Measurements from ENCODE around the gene ALKBH5.

Gene ALKBH5

DNA sequence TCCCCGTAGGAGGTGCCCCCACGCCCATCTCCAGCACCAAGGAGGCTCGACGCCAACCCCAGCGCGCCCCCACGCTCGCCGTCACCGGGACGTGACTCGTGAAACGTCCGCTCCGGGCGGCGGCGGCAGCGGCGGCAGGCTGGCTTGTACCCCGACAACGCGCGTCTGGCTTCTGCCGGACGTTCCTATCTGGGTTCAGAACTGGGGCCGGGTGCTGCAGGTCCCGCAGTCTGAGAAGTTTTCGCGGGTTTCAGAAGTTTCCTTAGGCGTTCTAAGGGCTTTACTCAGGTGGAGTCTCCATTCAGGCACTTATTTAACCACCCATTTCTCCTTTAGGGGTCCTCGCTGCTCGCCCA lies 672 bp upstream of the ALKBH5 start:
- no peak for DNase-seq

DNA sequence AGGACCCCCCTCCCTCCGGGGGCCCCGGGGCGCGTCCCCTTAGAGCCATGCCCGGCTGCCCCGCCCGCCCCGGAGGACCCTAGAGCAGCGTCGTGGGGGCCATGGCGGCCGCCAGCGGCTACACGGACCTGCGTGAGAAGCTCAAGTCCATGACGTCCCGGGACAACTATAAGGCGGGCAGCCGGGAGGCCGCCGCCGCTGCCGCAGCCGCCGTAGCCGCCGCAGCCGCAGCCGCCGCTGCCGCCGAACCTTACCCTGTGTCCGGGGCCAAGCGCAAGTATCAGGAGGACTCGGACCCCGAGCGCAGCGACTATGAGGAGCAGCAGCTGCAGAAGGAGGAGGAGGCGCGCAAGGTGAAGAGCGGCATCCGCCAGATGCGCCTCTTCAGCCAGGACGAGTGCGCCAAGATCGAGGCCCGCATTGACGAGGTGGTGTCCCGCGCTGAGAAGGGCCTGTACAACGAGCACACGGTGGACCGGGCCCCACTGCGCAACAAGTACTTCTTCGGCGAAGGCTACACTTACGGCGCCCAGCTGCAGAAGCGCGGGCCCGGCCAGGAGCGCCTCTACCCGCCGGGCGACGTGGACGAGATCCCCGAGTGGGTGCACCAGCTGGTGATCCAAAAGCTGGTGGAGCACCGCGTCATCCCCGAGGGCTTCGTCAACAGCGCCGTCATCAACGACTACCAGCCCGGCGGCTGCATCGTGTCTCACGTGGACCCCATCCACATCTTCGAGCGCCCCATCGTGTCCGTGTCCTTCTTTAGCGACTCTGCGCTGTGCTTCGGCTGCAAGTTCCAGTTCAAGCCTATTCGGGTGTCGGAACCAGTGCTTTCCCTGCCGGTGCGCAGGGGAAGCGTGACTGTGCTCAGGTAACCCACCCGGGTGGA lies 759 bp downstream of the ALKBH5 start:
- in situ Hi-C loops (cut with MboI; ENCODE audit: low pct_unique_long_range_greater_than_20kb, low sequenced_read_pairs), result no loop called here
- DNase-seq, result peak; percentile 47

More for the DNA sequence above, 672 bp upstream of the ALKBH5 start:
- in situ Hi-C loops (cut with MboI; ENCODE audit: low pct_unique_long_range_greater_than_20kb, low sequenced_read_pairs), result no loop called here

DNA sequence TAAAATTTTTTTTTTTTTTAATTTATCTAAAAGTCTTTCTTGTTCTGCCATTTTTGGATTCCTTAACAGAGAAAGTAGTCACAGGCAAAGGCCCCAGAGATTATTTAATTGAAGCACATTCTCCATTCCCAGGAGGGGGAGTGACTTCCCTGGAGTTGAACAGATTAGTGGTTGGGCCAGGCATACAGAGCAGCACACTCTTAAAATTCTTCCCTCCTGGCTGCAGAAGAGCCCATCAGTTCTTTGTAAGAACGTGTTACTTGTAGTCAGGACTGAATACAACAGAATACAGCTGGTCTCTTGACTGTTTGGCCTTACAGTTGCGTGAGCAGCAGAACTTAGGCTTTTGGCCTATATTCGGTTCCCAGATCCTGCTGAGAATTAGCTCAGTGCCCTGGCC lies 1.8 kb downstream of the ALKBH5 start:
- in situ Hi-C loops (cut with MboI; ENCODE audit: low pct_unique_long_range_greater_than_20kb, low sequenced_read_pairs), result no loop called here
- DNase-seq, result no peak

DNA sequence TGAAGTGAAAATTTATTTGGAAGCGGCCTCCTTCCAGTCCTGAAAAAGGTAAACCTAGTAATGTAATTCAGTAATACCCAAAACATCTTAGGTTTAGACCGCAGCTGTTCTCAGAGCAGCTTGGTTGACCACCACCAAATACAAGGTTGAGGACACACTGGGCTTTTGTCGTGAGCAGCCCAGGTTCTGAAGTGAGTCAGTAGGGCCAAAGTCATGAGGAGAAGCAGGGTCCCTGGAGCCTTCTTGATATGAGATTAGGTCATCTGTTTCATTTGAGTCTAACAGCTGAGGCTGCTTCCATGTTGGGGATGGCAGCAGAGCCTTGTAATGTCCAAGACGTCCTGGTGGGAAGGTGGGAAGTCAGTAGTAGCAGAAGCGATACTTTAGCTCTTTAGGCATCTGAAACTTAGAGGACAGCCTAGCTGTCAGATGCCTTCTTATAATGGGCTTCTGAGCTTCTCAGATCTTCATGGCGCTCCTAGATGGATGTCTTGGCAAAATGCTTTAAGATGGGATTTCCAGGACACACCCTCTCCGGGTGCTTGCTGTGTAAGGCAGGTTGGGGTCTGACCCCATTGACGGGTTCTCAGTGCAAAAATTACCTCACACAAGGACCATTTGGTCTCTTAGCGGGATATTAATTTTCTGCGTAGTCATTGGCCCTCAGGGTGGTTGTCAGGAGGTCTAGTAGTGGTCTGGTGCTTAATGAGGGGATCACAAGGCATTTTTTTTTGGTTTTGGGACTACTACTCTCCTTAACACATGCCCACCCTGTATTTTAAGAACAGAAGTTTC lies 2.4 kb downstream of the ALKBH5 start:
- DNase-seq, result peak; percentile 5
- in situ Hi-C loops (cut with MboI; ENCODE audit: low pct_unique_long_range_greater_than_20kb, low sequenced_read_pairs), result no loop called here

DNA sequence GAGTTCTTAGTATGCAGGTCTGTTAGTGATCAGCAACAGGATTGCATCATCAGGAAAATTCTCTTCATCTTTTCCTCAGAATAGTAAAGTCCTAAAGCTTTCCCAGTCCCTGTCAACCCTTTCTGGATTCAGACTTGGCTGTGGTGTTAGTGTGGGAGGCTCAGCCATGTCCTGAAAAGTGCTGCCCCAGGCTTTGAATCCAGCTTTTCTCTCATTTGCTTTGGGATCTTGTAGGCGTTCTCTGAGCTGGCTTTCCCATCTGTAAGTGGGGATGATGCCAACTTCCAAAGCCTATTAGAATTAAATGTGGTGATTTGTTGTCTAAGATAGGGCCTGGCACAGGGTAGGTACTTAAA lies 3.0 kb downstream of the ALKBH5 start:
- DNase-seq, result peak; percentile 7
- in situ Hi-C loops (cut with MboI; ENCODE audit: low pct_unique_long_range_greater_than_20kb, low sequenced_read_pairs), result no loop called here

DNA sequence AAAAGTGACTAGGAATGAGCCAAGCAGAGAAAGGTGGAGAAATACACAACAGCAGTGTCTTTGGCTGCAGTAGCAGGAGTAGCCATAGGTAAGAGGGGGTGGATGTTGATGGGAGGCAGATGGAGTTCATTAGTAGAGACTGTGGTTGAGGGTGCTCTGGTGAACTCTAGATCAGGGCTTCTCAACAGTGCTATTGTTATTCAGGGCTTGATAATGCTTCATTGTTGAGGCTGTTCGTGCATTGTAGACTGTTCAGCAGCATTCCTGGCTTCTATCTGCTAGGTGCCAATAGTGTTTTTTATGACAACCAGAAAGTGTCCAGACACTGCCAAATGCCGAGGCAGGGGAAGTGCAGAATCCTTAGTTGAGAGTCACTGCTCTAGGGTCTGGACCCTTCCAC lies 3.6 kb downstream of the ALKBH5 start:
- in situ Hi-C loops (cut with MboI; ENCODE audit: low pct_unique_long_range_greater_than_20kb, low sequenced_read_pairs), result no loop called here

DNA sequence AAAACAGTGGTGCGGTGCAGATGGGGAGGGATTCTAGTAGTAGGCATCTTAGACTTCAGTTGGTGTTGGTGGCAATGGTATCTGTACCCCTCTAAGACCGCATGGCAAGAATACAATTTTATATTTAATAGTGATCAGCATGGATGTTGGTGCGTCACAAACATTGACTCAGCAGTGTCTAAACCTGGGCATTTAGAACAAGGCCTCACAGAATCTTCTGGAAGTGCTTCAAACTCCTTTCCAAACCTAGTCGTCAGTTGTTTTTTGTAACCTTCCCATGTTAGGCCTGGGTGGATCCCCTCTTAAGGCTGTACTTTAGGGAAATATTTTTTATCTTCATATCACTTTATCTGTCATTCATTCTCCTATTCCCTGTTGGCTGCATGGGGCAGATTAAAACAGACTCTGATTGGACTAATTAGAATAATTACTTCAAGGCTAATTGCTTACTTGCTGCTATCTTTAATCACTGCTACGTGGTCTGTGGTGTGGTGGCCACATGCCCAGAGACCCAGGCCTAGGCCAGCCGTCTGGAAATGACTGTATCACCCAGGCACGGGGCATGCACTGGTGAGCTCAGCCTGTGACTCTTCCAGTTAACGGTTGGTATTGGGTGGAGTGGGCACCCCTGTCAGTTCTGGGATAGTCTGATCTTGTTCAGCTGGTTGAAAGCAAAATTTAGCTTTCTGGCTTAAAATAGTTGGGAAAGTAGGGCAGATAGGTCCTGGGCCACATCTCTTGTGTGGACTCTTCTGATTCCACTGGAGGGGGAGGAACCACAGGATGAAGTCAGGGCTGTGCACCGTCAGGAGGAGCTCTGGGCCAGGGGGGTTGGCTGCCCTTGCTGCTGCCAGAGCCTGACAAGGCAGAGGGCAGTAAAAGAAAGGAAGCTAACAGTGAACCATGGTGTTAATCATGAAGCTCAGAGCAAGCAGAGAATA lies 4.5 kb downstream of the ALKBH5 start:
- DNase-seq, result peak; percentile 6
- in situ Hi-C loops (cut with MboI; ENCODE audit: low pct_unique_long_range_greater_than_20kb, low sequenced_read_pairs), result no loop called here

More for the DNA sequence above, 3.6 kb downstream of the ALKBH5 start:
- DNase-seq, result no peak

DNA sequence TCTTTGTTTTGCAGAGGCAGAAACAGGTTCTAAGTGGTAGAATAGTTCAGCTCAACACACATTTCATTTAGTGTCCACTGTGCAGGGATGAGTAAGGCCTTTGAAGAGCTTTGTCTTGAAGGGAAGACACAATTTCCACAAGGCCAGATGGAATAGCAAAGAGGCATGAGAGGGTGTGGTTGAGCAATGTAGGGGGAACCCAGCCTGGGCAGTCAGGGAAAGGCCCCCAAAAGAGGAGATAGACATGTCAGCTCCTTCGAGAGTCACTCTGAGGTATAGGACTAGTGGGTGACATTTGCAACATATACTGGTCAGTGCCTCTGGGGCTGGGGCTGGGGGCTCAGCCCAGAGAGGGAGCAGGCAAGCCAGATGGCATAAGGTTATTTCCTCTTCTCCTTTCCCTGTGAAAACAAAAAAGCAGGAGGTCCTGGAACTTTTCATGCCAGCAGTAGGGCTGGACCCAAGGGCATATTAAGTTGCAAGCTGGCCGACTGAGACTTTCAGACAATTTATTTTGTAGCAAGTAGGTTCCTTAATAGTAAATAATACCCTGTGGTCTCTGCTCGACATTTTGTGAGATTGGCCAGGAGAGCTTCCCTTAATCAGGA lies 7.1 kb downstream of the ALKBH5 start:
- in situ Hi-C loops (cut with MboI; ENCODE audit: low pct_unique_long_range_greater_than_20kb, low sequenced_read_pairs), result no loop called here
- no peak for DNase-seq

DNA sequence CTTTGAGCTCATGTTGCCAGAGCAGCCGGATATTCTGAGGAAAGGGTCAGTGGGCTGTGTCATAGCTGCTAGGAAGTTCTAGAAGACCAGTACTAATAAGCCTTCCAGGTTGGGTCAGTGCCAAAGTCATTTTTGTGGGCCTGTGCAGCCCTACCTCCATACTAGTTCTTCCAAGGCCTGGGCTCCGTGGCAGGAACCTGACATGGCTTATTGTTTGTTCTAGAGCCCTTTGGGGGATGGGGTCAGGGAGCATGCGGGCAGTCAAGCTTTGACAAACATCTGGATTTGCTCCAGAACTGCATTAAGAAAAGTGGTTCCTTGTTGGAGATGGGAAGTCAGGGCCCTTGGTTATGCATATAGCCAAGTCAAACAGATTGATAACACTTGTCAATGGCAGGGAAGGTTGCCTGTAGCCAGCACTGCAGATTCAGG lies 7.6 kb downstream of the ALKBH5 start:
- in situ Hi-C loops (cut with MboI; ENCODE audit: low pct_unique_long_range_greater_than_20kb, low sequenced_read_pairs), result no loop called here
- DNase-seq, result peak; percentile 3

DNA sequence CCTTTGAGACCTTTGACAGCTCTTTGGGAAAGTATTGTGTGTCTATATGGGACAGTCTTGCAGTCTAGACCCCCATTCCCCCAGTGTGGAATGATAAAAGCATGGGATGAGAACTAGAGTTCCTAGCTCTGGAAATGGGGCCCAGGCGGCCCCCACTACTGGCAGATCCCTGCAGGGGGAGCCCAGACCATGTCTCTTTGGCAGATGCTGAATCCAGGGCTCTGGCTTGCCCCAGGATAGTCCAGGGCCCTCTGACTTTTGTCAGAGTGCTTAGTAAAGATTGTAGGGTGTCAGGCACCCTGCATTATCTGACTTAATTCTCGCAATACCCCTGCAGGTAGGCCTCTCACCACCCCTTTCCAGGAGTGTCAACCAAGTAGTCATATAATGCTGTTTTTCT lies 8.3 kb downstream of the ALKBH5 start:
- in situ Hi-C loops (cut with MboI; ENCODE audit: low pct_unique_long_range_greater_than_20kb, low sequenced_read_pairs), result no loop called here
- DNase-seq, result no peak

DNA sequence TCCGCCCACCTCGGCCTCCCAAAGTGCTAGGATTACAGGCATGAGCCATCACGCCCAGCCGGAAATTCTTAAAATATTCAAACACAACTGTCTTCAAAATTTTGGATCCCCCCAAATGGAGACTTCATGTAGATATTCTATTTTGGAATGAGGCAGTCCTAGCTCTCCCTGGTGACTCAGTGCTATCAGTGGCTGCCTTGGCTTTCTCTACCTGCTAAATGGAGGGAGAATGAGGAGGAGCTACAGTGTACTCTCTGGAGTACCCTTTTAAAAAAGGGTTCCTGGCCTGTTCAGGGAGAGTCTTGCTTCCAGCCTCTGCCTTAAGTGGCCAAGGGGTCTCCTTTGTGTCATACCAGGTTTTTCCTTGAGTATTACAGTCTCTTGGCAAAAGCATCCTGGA lies 10.8 kb downstream of the ALKBH5 start:
- in situ Hi-C loops (cut with MboI; ENCODE audit: low pct_unique_long_range_greater_than_20kb, low sequenced_read_pairs), result no loop called here
- DNase-seq, result no peak

DNA sequence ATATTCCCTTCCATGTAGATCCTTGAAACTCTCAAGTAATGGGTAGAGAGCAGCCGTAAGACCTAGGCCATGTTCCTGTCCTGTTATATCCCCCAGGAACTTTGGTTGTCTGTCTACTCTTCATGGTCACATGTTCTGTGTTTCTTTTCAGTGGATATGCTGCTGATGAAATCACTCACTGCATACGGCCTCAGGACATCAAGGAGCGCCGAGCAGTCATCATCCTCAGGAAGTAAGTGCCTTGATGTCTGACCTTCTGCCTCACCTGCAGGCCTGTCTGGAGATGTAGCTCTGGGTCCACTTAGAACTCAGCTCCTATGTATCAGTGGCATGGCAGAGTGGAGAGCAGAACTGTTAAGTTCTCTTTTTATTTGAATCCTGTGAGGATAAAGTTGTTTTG lies 11.2 kb downstream of the ALKBH5 start:
- in situ Hi-C loops (cut with MboI; ENCODE audit: low pct_unique_long_range_greater_than_20kb, low sequenced_read_pairs), result no loop called here
- DNase-seq, result no peak

DNA sequence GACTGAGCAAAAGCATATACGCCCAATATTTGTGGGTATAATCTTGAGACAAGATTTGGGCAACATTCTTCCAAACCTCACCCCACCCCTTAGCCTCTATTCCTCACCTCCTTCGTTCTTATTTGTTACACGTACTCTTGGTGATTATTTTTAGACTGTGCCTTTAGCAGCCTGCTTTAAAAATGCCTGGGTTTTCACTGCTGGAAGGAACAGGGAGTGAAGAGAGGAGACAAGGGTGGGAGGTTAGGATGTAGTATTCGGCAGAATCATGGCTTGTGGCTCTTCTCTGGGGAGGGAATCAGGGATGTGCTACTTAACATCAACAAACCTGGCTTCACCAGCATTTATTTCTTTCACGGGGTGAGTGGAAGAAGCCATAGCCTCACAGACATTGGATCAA lies 11.6 kb downstream of the ALKBH5 start:
- in situ Hi-C loops (cut with MboI; ENCODE audit: low pct_unique_long_range_greater_than_20kb, low sequenced_read_pairs), result no loop called here
- no peak for DNase-seq

DNA sequence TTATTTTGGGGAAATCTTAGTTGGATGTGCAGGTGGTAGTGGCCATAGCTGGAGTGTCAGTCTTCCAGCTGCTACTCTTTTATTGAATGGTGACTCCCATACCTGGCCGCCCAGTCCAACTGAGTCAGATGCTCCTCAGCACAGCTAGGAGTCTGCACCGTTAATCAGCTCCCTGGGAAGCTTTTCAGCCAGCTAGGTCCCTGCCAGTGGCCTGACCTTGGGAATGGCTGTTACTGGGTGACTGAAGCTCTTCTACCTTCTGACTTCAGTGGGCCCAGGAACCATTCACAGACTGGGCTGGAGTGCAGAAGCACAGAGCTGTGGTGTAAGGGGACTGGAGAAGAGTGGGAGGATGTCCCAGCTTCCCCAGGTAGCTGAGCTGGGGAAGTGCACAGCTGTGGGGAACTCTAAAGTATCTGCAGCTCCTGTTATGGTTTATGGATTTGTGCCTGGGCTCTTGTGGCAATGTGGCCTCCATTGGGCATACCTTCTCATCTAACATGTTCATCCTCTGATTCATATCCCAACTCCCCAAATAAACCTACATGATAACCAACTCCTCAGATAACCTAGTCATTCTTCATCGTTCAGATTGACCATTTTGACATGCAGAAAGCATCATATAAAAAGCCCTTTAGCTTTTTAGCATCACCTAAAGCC lies 14.0 kb downstream of the ALKBH5 start:
- no peak for DNase-seq
- in situ Hi-C loops (cut with MboI; ENCODE audit: low pct_unique_long_range_greater_than_20kb, low sequenced_read_pairs), result no loop called here

DNA sequence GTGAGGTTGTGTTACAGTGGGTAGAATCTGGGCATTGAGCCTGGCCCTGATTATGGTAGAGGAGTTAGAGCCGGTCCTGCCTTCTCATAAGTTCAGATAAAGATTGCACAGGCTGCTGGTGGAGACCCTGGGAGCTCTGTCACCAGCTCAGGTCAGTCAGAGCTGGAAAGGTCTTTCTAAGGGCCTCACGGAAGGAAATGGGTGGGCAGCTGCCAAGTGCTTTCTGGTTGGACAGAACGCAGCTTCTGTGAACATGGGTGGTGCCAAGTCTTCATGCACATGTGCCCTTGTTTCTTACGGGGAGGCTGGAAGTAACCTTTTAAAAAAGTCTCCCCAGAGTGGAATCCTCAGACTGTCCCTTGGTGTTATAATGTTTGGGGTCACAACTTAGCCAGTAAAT lies 14.9 kb downstream of the ALKBH5 start:
- DNase-seq, result no peak
- in situ Hi-C loops (cut with MboI; ENCODE audit: low pct_unique_long_range_greater_than_20kb, low sequenced_read_pairs), result no loop called here

DNA sequence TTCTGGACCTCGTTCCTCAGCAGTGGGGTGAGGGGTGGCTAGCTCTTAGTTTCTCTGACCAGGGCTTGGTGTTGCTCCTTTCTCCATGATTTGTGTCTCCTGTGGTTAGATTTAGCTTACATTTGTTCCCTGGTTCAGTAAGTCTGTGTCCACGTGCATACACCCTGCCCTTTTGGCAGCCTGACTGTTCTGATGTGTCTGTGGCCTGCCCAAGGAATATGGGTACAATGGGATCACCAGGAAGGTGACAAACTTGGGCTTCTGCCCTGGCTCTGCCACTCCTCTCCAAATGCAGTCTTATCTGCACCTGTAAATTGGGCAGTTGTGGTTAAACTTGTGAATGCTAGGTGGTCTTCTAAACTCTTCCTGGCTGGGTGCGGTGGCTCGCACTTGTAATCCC lies 17.5 kb downstream of the ALKBH5 start:
- in situ Hi-C loops (cut with MboI; ENCODE audit: low pct_unique_long_range_greater_than_20kb, low sequenced_read_pairs), result no loop called here
- no peak for DNase-seq

DNA sequence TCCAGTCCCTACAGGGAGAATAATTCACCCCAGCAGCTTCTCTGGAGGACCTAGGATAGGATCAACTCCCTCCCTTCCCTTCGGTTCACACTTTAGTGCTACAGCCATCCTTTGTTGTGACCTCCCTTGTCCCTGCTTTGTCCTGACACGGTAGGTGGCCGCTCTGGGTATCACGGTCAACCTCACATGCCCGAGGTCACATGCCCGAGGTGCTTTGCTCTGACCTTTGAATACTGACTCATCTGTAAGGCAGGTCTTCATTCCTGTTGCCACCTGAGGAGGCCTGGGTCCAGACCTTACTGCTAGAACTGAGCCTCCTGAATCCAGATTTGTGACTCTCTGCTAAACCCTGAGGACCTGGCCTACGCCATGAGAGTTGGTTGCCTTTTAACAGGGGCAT lies 19.7 kb downstream of the ALKBH5 start:
- DNase-seq, result no peak
- in situ Hi-C loops (cut with MboI; ENCODE audit: low pct_unique_long_range_greater_than_20kb, low sequenced_read_pairs), result no loop called here

DNA sequence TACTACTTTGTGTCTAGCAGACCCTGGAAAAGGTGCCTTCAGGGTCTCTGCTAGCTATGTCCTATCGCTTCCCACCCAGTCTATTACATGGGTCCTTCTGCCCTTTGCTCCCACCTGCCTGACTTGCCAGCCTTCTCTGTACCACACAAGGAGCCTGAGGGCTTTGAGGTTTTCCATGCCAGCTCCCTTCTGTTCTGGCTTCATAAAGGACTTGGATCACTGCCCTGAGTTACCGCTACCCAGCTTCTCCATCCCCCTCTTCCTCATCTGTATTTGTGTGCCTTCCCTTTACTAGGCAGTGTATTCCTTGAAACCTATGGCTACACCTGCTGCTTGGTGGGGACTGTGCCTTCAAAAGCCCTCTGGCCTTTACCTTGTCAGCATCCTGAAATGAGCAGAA lies 22.2 kb downstream of the ALKBH5 start:
- in situ Hi-C loops (cut with MboI; ENCODE audit: low pct_unique_long_range_greater_than_20kb, low sequenced_read_pairs), result no loop called here
- DNase-seq, result no peak

DNA sequence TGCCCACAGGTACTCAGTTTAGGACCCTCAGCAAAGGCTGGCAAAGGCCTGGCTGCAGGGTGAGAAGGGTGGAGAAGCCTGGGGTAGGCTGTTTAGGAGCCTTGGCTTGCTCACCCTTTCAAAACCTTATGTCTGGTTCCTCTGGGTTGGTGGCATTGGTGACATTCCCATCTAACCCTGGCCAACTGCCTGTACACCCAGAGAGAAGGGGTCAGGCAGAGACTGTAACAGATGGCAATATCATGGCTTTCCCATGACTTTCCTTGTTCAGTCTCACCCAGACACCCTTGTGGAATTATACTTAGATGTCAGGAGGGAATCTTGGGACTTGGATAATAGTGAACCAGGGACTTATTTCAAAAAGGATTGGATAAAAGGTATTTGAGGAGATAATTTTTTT lies 23.3 kb downstream of the ALKBH5 start:
- in situ Hi-C loops (cut with MboI; ENCODE audit: low pct_unique_long_range_greater_than_20kb, low sequenced_read_pairs), result no loop called here
- DNase-seq, result no peak
